ENCODE data around the gene XXYLT1.

The XXYLT1 gene

DNA sequence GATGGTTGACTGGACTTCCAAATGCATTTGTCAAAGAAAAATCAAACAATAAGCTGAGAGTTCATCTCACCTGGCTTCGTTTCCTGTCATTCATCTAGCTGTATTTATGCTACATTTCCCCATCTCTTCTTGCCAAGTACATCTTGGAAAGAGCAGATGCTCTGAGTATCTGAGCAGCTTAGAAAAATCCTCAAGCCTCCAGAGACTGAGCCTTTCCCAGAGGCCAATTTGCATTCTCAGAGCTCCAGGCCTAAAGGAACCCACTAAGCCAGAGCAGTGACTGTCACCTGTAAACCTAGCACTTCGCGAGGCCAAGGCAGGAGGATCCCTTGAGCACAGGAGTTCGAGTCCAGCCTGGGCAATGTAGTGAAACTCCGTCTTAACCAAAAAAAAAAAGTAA, 100.5 kb downstream of the XXYLT1 start:
- no peaks in the 10 kb centered on the region for H3K9me3 ChIP-seq (ENCODE audit: control insufficient read depth, insufficient read depth, low read length)
- no peaks in the 10 kb centered on the region for H3K9me2 ChIP-seq (replicated peaks; ENCODE audit: control insufficient read depth, low read length)
- no peaks in the 10 kb centered on the region for H3K27me3 ChIP-seq (ENCODE audit: control insufficient read depth, low read length)
- H3F3A ChIP-seq (ENCODE audit: control insufficient read depth, insufficient read depth), result peaks cover 2% of the 10 kb centered on the region; the same call in 1 of the 2 replicates
- H3K79me2 ChIP-seq (ENCODE audit: control insufficient read depth, low read length), result no peaks in the 10 kb centered on the region
- no peak overlapping the region for H3K4me3 ChIP-seq (ENCODE audit: low read length)
- TF ChIP-seq EZH2phosphoT487 (IDR thresholded peaks at IDR 0.05; ENCODE audit: borderline replicate concordance, low read length), result no peak
- TF ChIP-seq, protein P1, sequence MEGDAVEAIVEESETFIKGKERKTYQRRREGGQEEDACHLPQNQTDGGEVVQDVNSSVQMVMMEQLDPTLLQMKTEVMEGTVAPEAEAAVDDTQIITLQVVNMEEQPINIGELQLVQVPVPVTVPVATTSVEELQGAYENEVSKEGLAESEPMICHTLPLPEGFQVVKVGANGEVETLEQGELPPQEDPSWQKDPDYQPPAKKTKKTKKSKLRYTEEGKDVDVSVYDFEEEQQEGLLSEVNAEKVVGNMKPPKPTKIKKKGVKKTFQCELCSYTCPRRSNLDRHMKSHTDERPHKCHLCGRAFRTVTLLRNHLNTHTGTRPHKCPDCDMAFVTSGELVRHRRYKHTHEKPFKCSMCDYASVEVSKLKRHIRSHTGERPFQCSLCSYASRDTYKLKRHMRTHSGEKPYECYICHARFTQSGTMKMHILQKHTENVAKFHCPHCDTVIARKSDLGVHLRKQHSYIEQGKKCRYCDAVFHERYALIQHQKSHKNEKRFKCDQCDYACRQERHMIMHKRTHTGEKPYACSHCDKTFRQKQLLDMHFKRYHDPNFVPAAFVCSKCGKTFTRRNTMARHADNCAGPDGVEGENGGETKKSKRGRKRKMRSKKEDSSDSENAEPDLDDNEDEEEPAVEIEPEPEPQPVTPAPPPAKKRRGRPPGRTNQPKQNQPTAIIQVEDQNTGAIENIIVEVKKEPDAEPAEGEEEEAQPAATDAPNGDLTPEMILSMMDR (IDR thresholded peaks at IDR 0.05; ENCODE audit: low read depth, low read length, poor library complexity, severe bottlenecking), result no peak
- H3K4me1 ChIP-seq (ENCODE audit: control insufficient read depth, low read length), result peaks cover 8% of the 10 kb centered on the region
- no peak overlapping the region for H3K27ac ChIP-seq (ENCODE audit: low read depth, low read length)
- no peaks in the 10 kb centered on the region; the same call in 1 of the 2 replicates for H3K36me3 ChIP-seq (ENCODE audit: control insufficient read depth, low read length)
- H3K4me2 ChIP-seq (ENCODE audit: low read length), result no peak overlapping the region
- no peaks in the 10 kb centered on the region for H4K20me1 ChIP-seq (ENCODE audit: control insufficient read depth, insufficient read depth, low read depth, low read length)

DNA sequence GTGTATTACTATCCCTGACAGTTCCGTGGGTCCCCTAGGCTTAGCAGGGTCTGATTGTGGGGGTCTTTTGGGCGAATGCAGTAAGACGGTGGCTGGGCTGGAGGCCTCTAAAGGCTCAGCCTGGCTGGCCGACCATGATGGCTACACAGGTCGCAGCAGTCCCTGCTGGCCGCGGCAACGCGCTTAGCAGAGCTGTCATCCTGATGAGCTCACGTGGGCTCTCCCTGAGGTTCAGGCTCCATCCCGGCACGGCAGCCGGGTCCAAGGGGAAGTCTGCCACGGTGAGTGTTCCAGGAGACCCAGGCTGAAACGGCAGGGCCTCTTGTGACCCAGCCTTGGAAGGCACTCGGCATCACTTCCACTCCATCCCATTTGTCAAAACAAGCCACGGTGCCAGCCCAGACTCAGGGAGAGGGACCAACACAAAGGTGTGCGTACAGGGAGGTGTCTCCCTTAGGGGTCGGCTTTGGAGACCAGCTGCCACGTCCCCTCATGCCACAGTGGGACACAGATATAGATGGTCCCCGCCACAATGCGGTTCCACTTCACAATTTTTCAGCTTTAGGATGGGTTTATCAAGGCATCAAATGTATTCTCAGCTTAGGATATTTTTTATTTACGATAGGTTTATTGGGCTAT, 101.8 kb downstream of the XXYLT1 start:
- Histone ChIP-seq H4K20me1 (ENCODE audit: control insufficient read depth, insufficient read depth, low read depth, low read length) (no peaks in the 10 kb centered on the region), H3K4me1 (ENCODE audit: control insufficient read depth, low read length) (peaks cover 2% of the 10 kb centered on the region), H3K4me3 (ENCODE audit: low read length) (no peak overlapping the region)

GRCh38 chr3:195168009-195168762, 102.8 kb downstream of the XXYLT1 start:
- no peaks in the 10 kb centered on the region for H3K27me3 ChIP-seq (ENCODE audit: control insufficient read depth, low read length)
- no peaks in the 10 kb centered on the region for H4K20me1 ChIP-seq (ENCODE audit: control insufficient read depth, insufficient read depth, low read depth, low read length)
- no peak overlapping the region for H3K4me2 ChIP-seq (ENCODE audit: low read length)
- no peaks in the 10 kb centered on the region for H3K9me2 ChIP-seq (replicated peaks; ENCODE audit: control insufficient read depth, low read length)
- no peaks in the 10 kb centered on the region for H3K36me3 ChIP-seq (ENCODE audit: control insufficient read depth, low read length)
- peaks cover 2% of the 10 kb centered on the region; the same call in 1 of the 2 replicates for H3F3A ChIP-seq (ENCODE audit: control insufficient read depth, insufficient read depth)
- peaks cover 7% of the 10 kb centered on the region for H3K4me1 ChIP-seq (ENCODE audit: control insufficient read depth, low read length)
- no peak overlapping the region for H3K4me3 ChIP-seq (ENCODE audit: low read length)
- no peak overlapping the region for H3K27ac ChIP-seq (ENCODE audit: low read depth, low read length)
- H3K79me2 ChIP-seq (ENCODE audit: control insufficient read depth, low read length), result no peaks in the 10 kb centered on the region
- TF ChIP-seq EZH2phosphoT487 (IDR thresholded peaks at IDR 0.05; ENCODE audit: borderline replicate concordance, low read length), result no peak
- TF ChIP-seq, protein P1 (IDR thresholded peaks at IDR 0.05; ENCODE audit: low read depth, low read length, poor library complexity, severe bottlenecking), result no peak
- H3K9me3 ChIP-seq (ENCODE audit: control insufficient read depth, insufficient read depth, low read length), result no peaks in the 10 kb centered on the region

More for the DNA sequence above, 101.8 kb downstream of the XXYLT1 start:
- Histone ChIP-seq H3K4me2 (ENCODE audit: low read length) (no peak overlapping the region), H3K27me3 (ENCODE audit: control insufficient read depth, low read length) (no peaks in the 10 kb centered on the region), H3K79me2 (ENCODE audit: control insufficient read depth, low read length) (no peaks in the 10 kb centered on the region), H3K27ac (ENCODE audit: low read depth, low read length) (no peak overlapping the region), H3F3A (ENCODE audit: control insufficient read depth, insufficient read depth) (peaks cover 2% of the 10 kb centered on the region; the same call in 1 of the 2 replicates), H3K36me3 (ENCODE audit: control insufficient read depth, low read length) (no peaks in the 10 kb centered on the region), H3K9me2 (replicated peaks; ENCODE audit: control insufficient read depth, low read length) (no peaks in the 10 kb centered on the region), H3K9me3 (ENCODE audit: control insufficient read depth, insufficient read depth, low read length) (no peaks in the 10 kb centered on the region)
- no peak for TF ChIP-seq EZH2phosphoT487 (IDR thresholded peaks at IDR 0.05; ENCODE audit: borderline replicate concordance, low read length)
- TF ChIP-seq, protein P1 (IDR thresholded peaks at IDR 0.05; ENCODE audit: low read depth, low read length, poor library complexity, severe bottlenecking), result no peak

Measured in DOHH2 (cell line).